ENCODE data around the gene PRM2. TPM values are rescaled to one million over a fixed set of nuclear protein-coding genes. Genes with fewer than 3 reads are reported as not detected.
A peak's percentile ranks its signal among the peaks of the same experiment; 100 is the strongest.

Gene PRM2
- total and polyA plus RNA-seq, 2 of the 8 experiments (the other 6 are each of a cell fraction or from before 2014, with no cell fraction given), result not detected

- no peak for TF ChIP-seq KDM4A (IDR thresholded peaks at IDR 0.05; ENCODE audit: low read depth, low read length, severe bottlenecking)
- TF ChIP-seq MAFK (IDR thresholded peaks at IDR 0.05; ENCODE audit: low read depth, low read length), result no peak
- no peak for TF ChIP-seq GTF2F1 (IDR thresholded peaks at IDR 0.05; ENCODE audit: borderline replicate concordance, low read depth, low read length)
- no peak for TF ChIP-seq ASH2L (IDR thresholded peaks at IDR 0.05; ENCODE audit: low read length)
- TF ChIP-seq HDAC2 (IDR thresholded peaks at IDR 0.05; ENCODE audit: borderline replicate concordance in 1 of 2, low read depth in 2 of 2, low read length in 2 of 2), result no peak
- no peak for TF ChIP-seq BCL11A (IDR thresholded peaks at IDR 0.05; ENCODE audit: low read depth in 2 of 2, low read length in 2 of 2)
- TF ChIP-seq RBBP5 (IDR thresholded peaks at IDR 0.05; ENCODE audit: borderline replicate concordance, low read depth, low read length), result no peak
- TF ChIP-seq EGR1 (IDR thresholded peaks at IDR 0.05; ENCODE audit: borderline replicate concordance, low read depth, low read length), result no peak
- no peak for TF ChIP-seq TBP (IDR thresholded peaks at IDR 0.05; ENCODE audit: low read depth, low read length)
- no peak for TF ChIP-seq SP2 (IDR thresholded peaks at IDR 0.05; ENCODE audit: low read length)
- TF ChIP-seq ATF3 (IDR thresholded peaks at IDR 0.05; ENCODE audit: insufficient read depth, low read depth, low read length), result no peak
- 0 out of 2 replicates have a peak, but pooled peaks have one; percentile 26 for TF ChIP-seq TAF1 (IDR thresholded peaks at IDR 0.05; ENCODE audit: low read depth, low read length)
These were observed 36.6 kb upstream of the PRM2 start (continued) for GRCh38 chr16:11312718-11313492.

All from H1 (cell line).